ENCODE measurements around the gene SLFN5.
"Not testable (repeated sequence)": the region's sequence is repeated elsewhere in the genome, so short reads cannot be mapped to it uniquely, and the experiment has no call there.

The SLFN5 gene

DNA sequence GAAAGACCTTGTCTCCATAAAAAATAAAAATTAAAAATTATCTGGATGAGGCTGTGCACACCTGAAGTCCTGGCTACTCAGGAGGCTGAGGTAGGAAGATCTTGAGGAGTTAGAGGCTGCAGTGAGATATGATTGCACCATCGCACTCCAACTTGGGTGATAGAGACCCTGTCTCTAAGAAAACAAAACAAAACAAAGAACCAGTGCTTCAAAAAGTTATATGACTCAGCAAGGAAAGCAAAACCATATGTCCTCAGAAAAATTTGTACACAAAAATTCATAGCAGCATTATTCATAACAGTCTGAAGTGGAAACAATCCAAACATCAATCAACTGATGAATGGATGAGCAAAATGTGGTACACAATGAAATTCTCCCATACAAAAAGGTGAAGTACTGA lies 48.9 kb downstream of the SLFN5 start:
- no peak for DNase-seq (ENCODE audit: low spot score)

DNA sequence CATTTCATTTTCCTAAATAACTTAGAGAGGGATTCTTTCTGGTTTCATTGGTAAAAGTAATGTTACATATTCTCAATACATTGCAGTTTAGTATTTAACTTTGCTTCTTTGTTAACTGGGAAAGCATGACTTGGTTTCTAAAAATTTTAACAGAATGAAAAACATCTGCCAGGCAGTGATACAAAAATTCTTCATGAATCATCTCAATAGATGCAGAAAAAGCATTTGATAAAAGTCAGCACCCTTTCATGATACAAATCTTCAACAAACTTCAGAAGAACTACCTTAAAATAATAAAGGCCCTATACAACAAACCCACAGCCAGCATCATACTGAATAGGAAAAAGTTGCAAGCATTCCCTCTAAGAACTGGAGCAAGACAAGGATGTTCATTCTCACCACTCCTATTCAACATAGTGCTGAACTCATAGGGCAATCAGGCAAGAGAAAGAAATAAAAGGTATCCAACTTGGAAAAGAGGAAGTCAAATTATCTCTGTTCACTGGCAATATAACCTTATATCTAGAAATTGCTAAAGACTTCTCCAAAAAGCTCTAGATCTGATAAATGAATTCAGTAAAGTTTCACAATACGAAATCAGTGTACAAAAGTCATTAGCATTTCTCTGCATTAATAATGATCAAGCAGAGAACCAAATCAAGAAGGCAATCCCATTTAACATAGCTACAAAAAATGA lies 50.4 kb downstream of the SLFN5 start:
- no peak for DNase-seq (ENCODE audit: low spot score)

DNA sequence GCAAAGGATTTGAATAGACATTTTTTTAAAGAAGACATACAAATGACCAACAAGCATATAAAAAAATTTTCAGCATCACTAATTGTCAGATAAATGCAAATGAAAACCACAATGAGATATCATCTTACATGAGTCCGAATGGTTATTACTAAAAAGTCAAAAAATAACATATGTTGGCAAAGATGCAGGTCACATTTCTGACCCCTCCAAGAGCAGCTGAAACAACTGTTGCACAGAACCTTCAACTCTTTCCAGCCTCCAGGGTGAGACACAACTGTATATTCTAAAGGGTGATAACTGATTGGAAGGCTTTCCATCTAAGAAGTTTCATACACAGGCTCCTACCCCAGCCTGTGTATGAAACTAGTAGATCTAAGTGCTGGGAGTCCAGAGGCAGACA lies 51.9 kb downstream of the SLFN5 start:
- DNase-seq (ENCODE audit: low spot score): no peak

DNA sequence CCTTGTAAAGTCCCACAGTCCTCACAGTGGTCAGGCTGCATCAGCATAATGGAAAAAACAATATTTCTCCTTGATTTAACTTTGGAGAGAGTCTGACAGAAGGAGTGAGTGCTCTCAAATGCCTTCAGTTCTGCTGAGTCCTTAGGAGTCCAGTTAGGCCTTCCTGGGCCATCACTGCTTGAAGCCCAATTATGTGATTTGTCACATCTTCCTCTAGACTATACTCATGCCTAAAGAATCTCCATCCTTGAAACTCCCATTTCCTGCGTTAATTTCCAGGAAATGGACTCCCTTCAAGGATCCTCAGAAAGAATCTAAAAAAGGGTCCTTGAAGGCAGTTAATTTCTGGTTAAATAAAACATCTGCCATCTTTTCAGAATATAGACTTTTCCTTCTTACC lies 52.8 kb downstream of the SLFN5 start:
- DNase-seq (ENCODE audit: low spot score): no peak

DNA sequence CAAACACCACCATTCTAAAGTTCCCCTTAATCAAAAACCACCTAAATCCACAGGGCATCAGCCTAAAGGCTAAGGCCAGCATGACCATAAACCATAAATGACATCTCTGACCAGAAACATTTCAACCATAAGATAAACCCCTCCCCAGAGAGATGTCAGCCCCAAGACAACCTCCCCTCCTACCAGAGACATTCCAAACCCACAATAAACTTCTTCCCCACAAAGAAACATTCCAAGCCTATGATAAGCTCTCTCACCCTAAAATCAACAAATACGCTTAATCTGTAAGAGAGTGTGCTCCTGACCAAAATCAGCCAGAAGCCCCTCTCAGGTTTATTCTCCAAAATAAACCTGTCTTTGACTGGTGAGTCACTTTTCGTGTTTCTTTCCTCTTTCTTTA lies 54.8 kb downstream of the SLFN5 start:
- DNase-seq (ENCODE audit: low spot score): no peak

DNA sequence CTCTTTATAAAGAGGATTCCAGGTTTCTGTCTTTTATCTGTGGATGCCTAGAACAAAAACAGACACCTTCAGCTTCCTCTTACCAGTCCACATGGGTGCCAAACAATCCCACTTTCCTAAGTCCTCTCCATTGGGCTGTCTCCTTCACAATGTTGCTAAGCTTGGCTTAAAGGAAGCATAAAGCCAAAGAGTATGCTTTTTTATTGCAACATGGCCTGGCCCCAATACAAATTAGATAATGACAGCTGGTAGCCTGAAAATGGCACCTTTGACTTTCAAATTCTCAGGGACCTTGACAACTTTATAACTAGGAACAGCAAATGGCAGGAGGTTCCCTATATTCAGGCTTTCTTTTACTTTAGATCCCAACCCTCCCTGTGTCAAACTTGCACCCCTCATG lies 55.8 kb downstream of the SLFN5 start:
- no peak for DNase-seq (ENCODE audit: low spot score)

DNA sequence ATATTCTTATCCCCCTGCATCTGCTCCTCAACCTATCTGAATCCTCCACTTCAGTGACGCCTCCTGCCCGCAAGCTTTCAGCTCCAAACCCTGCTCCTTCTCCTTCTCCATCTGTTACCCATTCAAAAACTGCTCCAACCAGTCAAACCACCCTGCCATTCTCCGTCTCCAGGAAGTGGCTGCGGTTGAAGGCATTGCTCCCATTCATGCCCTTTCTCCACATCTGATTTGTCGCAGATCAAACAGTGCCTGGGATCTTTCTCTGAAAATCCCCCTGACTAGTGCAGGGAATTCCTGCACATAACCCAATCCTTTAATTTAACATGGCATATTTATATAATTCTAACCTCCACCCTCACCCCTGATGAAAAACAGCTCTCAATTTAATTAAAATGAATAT lies 56.3 kb downstream of the SLFN5 start:
- DNase-seq (ENCODE audit: low spot score): no peak

DNA sequence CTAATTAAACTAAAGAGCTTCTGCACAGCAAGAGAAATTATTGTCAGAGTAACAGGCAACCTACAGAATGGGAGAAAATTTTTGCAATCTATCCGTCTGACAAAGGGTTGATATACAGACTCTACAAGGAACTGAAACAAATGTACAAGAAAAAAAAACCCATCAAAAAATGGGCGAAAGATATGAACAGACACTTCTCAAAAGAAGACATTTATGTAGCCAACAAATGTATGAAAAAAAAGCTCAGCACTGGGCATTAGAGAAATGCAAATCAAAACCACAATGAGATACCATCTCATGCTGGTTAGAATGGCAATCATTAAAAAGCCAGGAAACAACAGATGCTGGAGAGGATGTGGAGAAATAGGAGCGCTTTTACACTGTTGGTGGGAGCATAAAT lies 66.5 kb downstream of the SLFN5 start:
- not testable (repeated sequence) for DNase-seq (ENCODE audit: low spot score)

DNA sequence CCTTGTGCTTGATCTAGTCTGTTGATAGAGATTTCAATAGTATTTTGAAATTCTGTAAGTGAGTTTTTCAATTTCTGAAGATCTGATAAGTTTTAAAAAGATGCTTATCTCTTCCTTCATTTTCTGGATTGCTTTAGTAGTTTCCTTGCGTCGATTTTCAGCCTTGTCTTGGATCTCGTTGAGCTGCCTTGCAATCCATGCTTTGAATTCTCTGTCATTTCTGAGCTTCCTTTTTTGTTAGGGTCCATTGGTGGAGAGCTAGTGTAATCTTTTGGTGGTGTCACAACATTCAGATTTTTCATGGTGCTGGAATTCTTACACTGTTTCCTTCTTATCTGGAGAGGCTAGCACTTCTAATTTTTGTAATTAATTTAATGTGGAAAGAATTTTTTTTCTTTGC lies 69.5 kb downstream of the SLFN5 start:
- DNase-seq (ENCODE audit: low spot score): no peak

DNA sequence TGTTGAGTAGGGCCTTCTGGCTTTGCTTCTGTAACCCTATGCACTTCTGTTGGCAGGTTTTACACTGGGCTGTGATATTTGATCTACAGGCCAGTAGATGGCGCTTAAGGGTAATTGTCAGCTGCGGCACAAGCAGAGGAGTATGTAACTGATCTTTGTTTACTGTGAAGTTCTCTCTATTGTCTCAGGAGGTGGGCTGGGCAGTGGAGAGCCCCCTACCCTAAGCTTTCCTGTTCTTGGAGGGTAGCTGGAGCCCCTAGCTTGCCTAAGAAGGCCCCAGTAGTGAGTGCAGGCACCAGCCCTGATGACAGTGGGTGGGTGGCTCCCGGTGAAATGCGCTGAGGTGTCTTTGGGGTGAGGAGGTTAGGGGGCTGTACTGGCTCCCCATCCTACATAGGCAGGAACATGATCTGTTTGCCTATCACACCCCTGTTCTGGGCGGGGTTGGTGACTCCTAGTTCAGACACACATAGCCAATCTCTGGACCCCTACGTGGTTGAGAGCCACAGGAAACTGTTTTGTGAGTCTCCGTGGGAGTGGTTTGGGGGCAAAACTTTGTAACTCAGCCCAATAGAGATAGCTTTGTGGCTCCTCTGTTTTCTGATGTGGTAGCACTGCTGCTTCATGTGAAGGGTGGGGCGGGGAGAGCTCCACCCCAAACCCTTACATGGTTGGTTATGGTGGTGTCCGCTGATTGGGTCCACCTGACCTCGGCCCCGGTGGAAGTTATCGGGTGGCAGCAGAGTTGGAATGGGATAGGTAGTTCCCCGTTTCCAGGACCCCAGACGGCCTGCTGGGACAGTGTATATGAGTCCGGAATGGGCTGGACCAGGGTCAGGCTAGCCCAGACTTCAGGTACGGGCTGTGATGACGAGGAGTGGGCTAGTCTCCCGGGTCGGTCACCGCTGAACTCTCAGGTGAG lies 70.2 kb downstream of the SLFN5 start:
- DNase-seq (ENCODE audit: low spot score): peak; percentile 42

DNA sequence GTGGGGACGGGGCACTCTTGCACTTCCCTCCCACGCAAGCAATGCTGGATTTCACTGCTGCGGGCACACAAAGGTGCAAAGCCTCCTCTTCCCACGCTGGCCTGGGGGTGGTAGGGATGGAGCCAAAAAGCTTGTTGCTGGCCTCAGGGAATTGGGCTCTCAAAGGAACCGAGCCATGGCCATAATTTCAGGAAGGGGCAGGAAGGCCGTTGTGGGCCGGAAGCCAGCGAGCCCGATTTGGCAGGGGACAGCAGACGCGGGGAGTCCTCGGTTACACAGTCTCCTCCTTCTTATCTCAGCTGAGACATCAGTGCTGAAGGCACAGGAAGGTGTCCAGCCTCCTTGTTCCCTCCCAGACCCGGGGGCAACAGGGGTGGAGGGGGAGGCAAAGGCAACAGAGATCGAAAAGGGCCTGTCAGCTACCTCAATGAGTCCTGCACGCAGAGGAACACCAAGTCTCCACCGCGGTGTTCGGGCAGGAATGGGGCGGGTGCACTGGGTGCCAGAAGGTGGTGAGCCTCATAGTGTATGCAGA lies 71.1 kb downstream of the SLFN5 start:
- no peak for DNase-seq (ENCODE audit: low spot score)

DNA sequence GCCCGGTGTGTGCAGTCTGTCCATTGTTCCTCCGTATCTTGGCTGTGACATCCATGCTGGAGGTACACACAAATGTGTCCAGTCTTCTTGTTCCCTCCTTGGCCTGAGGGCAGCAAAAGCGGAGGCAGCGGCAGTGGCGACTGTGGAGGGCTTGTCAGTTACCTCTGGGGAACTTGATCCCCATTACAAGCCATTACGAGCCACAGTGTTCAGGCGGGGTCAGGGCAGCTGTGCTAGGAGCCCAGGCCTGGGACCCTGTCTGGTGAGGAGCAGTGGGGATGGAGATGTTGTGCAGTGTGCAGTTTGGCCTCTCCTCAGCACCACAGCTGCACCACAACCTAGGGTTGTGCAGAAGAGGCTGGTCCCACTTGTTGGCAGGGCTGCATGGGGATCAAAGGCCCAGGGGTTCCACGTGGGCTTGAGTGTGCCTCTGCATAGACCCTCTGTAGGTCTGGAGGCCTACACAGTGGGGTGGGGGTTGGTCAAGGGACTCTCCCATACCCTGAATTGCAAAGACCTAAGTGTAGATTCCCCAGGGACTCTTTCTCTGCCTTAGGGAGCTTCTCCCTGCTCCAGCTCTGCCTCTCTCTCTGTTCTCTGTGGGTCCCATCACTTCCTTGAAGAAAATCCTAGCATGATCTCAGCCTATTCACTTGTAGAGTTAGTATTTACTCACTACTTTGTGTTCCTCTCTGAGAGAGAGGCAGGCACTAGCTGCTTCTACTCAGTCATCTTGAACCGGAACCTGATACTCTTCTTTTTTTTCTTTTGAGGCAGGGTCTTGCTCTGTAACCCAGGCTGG lies 71.7 kb downstream of the SLFN5 start:
- DNase-seq (ENCODE audit: low spot score): no peak

DNA sequence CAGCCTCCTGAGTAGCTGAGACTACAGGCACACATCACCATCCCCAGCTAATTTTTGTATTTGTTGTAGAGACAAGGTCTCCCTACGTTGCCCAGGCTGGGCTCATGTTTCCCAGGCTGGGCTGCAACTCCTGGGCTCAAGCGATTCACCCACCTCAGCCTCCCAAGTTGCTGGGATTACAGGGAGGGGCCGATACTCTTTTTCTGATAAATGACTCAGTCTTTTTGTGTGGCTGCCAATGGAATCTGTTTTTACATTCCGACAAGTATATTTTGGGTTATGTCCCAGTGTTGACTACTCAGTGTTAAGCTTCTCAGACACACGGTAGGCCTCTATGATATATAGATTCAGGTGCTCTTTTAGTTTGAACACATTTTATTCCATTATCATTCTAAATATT lies 72.4 kb downstream of the SLFN5 start:
- no peak for DNase-seq (ENCODE audit: low spot score)

DNA sequence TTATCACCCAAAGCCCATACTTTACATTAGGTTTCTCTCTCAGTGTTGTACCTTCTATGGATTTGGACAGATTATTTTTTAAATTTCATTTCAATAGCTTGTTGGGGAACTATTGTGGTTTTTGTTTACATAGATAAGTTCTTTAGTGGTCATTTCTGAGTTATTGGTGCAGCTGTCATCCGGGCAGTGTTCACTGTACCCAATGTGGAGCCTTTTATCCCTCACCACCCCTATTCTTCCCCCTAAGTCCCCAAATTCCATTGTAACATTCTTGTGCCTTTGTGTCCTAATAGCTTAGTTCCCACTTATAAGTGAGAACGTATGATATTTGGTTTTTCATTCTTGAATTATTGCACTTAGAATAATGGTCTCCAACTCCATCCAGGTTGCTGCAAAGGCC lies 73.1 kb downstream of the SLFN5 start:
- no peak for DNase-seq (ENCODE audit: low spot score)

DNA sequence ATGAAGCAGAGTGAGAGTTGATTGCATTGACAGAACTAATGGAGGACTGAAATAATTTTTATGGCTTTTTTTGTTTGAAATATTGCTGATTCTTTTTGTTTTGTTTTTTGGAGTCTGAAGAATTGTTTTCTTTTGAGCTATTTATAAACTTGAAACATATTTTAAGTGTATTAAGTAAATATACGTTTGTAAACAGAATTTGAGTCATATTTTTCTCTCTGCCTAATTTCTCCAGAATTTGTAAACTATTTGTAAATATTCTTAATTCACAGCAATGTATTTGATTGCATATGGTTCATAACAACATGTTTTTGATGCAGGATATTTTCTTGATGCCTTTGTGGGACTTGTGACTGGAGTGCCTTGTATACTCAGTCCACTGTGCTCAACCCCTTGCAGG lies 79.9 kb downstream of the SLFN5 start:
- no peak for DNase-seq (ENCODE audit: low spot score)
